Right lobe of liver (tissue), 4 donors: ENCODE results near the gene KAT2B.

Experiments used
- CTCF ChIP-seq, 4 donors: fragments of 200-600 bp in 3 of 4; fragments of 450-650 bp in 1 of 4; IDR thresholded peaks; one replicate each; pipeline versions ENCODE4 v1.5.1 to v1.8.0; 2016 to 2022; ENCODE audit warnings: antibody characterized with exemption in 4 of 4, mild to moderate bottlenecking in 2 of 4
- POLR2A ChIP-seq: fragments of 450-650 bp; IDR thresholded peaks from one replicate; pipeline ENCODE4 v1.6.1; 2017; ENCODE audit warnings: antibody characterized with exemption, mild to moderate bottlenecking
- donor health status: DM: no; HTN: no; CAD: no.
- donor health status: DM: no; HTN: no; CAD: no.
- donor health status: DM: no; HTN: yes; CAD: no.

DNA sequence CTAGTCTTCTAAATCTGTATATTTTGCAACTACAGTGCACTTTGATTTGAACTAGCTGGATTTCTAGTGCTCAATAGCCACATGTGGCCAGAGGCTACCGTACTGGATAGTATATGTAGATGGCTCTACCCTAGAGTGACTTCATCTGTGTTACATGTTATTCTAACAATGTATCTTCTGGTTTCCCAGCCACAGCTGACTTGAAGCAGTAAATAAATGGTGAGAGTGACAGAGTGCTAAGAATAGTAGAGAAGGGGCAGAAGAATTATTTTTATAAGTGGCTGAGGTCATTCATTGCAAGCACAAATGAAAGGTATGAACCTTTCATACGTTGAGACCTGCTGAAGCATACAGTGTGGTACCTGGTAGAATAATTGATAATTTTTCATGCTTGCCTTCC is 30.9 kb downstream of the KAT2B start:
- TF ChIP-seq POLR2A (no peak), CTCF (IDR thresholded peaks at IDR 0.05) (no peak)
